OCI-LY7 (cell line): ENCODE data around the gene RPL38. TPM values are rescaled to one million over a fixed set of nuclear protein-coding genes. Genes with fewer than 3 reads are reported as not detected.

Experiments used
- BruUV-seq: library from RNA; stranded (reverse); fragments of 400-500 nt; replicated peaks from 2 replicates; lab custom pipeline; 2021; lab: Mats Ljungman, UMichigan
- CTCF ChIA-PET: fragments of 300-600 bp; sonication (Branson Sonifier 250); formaldehyde crosslinking; loops from one replicate; lab custom pipeline; 2022; ENCODE audit warnings: antibody characterized with exemption; ENCODE audit not compliant: unreplicated experiment; lab: Charles Lee
- POLR2A ChIA-PET: fragments of 300-600 bp; sonication (Branson Sonifier 250); formaldehyde crosslinking; loops from one replicate; lab custom pipeline; 2022; ENCODE audit warnings: antibody characterized with exemption; lab: Charles Lee
- DNase-seq: peaks from one replicate; pipeline ENCODE4 v3.0.0-alpha.2; 2015; ENCODE audit warnings: low spot score
- H2AFZ ChIP-seq: fragments of 200-600 bp; sonication (generic), shearing (Covaris generic); 2 replicates; pipeline ENCODE4 v1.6.1; 2014; ENCODE audit warnings: mild to moderate bottlenecking, antibody characterized with exemption, low read length, moderate library complexity
- H3K27ac ChIP-seq: fragments of 200-600 bp; sonication (generic); 2 replicates; pipeline ENCODE4 v1.5.1; 2014; ENCODE audit warnings: mixed run types, low read depth, mild to moderate bottlenecking, moderate library complexity, low read length, inconsistent platforms; ENCODE audit not compliant: poor library complexity, severe bottlenecking
- H3K36me3 ChIP-seq: fragments of 200-600 bp; sonication (generic); 2 replicates; pipeline ENCODE4 v1.6.1; 2014; ENCODE audit warnings: mild to moderate bottlenecking, antibody characterized with exemption, low read length, moderate library complexity, mixed read lengths; ENCODE audit not compliant: insufficient read depth
- H3K4me1 ChIP-seq: fragments of 200-600 bp; sonication (generic); 2 replicates; pipeline ENCODE4 v1.5.1; 2014; ENCODE audit warnings: mild to moderate bottlenecking, low read length; ENCODE audit not compliant: insufficient read depth, poor library complexity, severe bottlenecking
- H3K4me2 ChIP-seq: fragments of 200-600 bp; sonication (generic); 2 replicates; pipeline ENCODE4 v1.6.1; 2014; ENCODE audit warnings: mild to moderate bottlenecking, low read length
- H3K4me3 ChIP-seq: fragments of 200-600 bp; sonication (generic); 2 replicates; pipeline ENCODE4 v1.5.1; 2014; ENCODE audit warnings: mild to moderate bottlenecking, low read depth, low read length; ENCODE audit not compliant: poor library complexity, severe bottlenecking
- H3K79me2 ChIP-seq: fragments of 200-600 bp; sonication (generic); 2 replicates; pipeline ENCODE4 v1.6.1; 2016; ENCODE audit warnings: low read depth, mild to moderate bottlenecking, low read length, moderate library complexity, mixed read lengths; ENCODE audit not compliant: insufficient read depth
- H3K9me2 ChIP-seq: fragments of 200-600 bp; sonication (generic); 2 replicates; pipeline ENCODE4 v1.6.1; 2016; ENCODE audit warnings: mild to moderate bottlenecking, low read length, mixed read lengths; ENCODE audit not compliant: insufficient read depth
- H3K9me3 ChIP-seq: fragments of 200-600 bp; sonication (generic); 2 replicates; pipeline ENCODE4 v1.6.1; 2014; ENCODE audit warnings: mild to moderate bottlenecking, mixed run types, low read length, mixed read lengths
- H4K20me1 ChIP-seq: fragments of 200-600 bp; sonication (generic); 2 replicates; pipeline ENCODE4 v1.6.1; 2014; ENCODE audit warnings: mild to moderate bottlenecking, antibody characterized with exemption, low read length, moderate library complexity, mixed read lengths; ENCODE audit not compliant: insufficient read depth
- CTCF ChIP-seq: fragments of 200-600 bp; sonication (generic); conservative IDR thresholded peaks from 2 replicates; pipeline ENCODE4 v1.5.1; 2014; ENCODE audit warnings: mild to moderate bottlenecking, antibody characterized with exemption, low read length, moderate library complexity, mixed read lengths
- EZH2phosphoT487 ChIP-seq: fragments of 200-600 bp; sonication (generic); IDR thresholded peaks from 2 replicates; pipeline ENCODE4 v1.6.1; 2018; ENCODE audit warnings: low read depth, borderline replicate concordance, mild to moderate bottlenecking, mixed run types, antibody characterized with exemption, low read length, moderate library complexity, mixed read lengths
- intact Hi-C: fragments of 100-400 bp; cut with micrococcal nuclease; formaldehyde crosslinking; loops from one replicate; pipeline ENCODE4 v1.10.0; 2022; ENCODE audit not compliant: unreplicated experiment
- total RNA-seq, 2 experiments: library from RNA; depleted of rRNA in 1 of 2; stranded (reverse); fragments of >200 nt in 1 of 2; shearing (Covaris generic) in 1 of 2; gene quantifications; 2 replicates each; pipeline ENCODE4 v1.2.3, GENCODE V29; 2014 to 2022

Gene RPL38
- total RNA-seq, 2 experiments from 2014 or later = 1,845 to 4,732 TPM

GRCh38 chr17:74212209-74212912 lies 8.9 kb downstream of the RPL38 start:
- peaks cover 10% of the 10 kb centered on the region; the same call in 1 of the 2 replicates for H3K79me2 ChIP-seq
- no peak for DNase-seq
- H4K20me1 ChIP-seq = peaks cover 12% of the 10 kb centered on the region; the same call in 1 of the 2 replicates
- POLR2A ChIA-PET = no interaction called here
- no peaks in the 10 kb centered on the region for H3K9me2 ChIP-seq
- CTCF ChIA-PET = no interaction called here
- H3K27ac ChIP-seq = peak overlapping the region; percentile 53
- H2AFZ ChIP-seq = no peak overlapping the region
- no peaks in the 10 kb centered on the region for H3K9me3 ChIP-seq
- TF ChIP-seq CTCF (no peak; the same call in 1 of the 2 replicates), EZH2phosphoT487 (no peak)
- H3K36me3 ChIP-seq = peaks cover 49% of the 10 kb centered on the region
- peaks cover 59% of the 10 kb centered on the region for H3K4me1 ChIP-seq
- H3K4me2 ChIP-seq = peak overlapping the region; percentile 80
- intact Hi-C loops = loop anchor here (5.0 to 10.0 kb wide), 3 partner anchors 140 to 620 kb away; no protein-coding TSS in a partner anchor
- BruUV-seq = no TSS peak
- no peak overlapping the region for H3K4me3 ChIP-seq

- no peaks in the 10 kb centered on the region for H3K9me3 ChIP-seq
- ChIA-PET POLR2A (interaction anchor here (0.7 kb wide), 1 partner anchor 73 kb away, joined by 3 read pairs; no protein-coding TSS in a partner anchor), CTCF (interaction anchor here (0.7 kb wide), 1 partner anchor 9 kb away, joined by 3 read pairs; no protein-coding TSS in a partner anchor)
- no peaks in the 10 kb centered on the region for H3K9me2 ChIP-seq
- TF ChIP-seq CTCF (peak; percentile 47; the same call in 1 of the 2 replicates), EZH2phosphoT487 (no peak)
- peaks cover 56% of the 10 kb centered on the region for H3K4me1 ChIP-seq
- peak within 1 kb of the TSS; percentile 53 for H2AFZ ChIP-seq
- intact Hi-C loops = loop anchor here (5.0 to 10.0 kb wide), 3 partner anchors 139 to 621 kb away; no protein-coding TSS in a partner anchor
- H4K20me1 ChIP-seq = peaks cover 6% of the 10 kb centered on the region; the same call in 1 of the 2 replicates
- H3K36me3 ChIP-seq = peaks cover 41% of the 10 kb centered on the region
- DNase-seq = peak; percentile 83
- H3K27ac ChIP-seq = peak within 1 kb of the TSS; percentile 53
- no TSS peak for BruUV-seq
- peak within 1 kb of the TSS; percentile 68 for H3K4me3 ChIP-seq
- peak within 1 kb of the TSS; percentile 80 for H3K4me2 ChIP-seq
- H3K79me2 ChIP-seq = peaks cover 2% of the 10 kb centered on the region; the same call in 1 of the 2 replicates
Observed at GRCh38 chr17:74212913-74213791, 9.7 kb downstream of the RPL38 start, which contains the start of gene TTYH2. TTYH2 (plus strand) TSS chr17:74213571; CDS start chr17:74213588, 17 bp downstream.
